HepG2 (cell line): ENCODE results near the gene ARMH2. TPM values are rescaled to one million over a fixed set of nuclear protein-coding genes. Genes with fewer than 3 reads are reported as not detected.

Source experiments
- ATF4 ChIP-seq, 2 experiments: fragments of 450-650 bp in 1 of 2; sonication (generic) in 1 of 2; formaldehyde crosslinking; IDR thresholded peaks; 2 replicates each; pipeline versions ENCODE4 v1.5.0 to v1.8.0; 2020 to 2022; ENCODE audit warnings: mild to moderate bottlenecking in 1 of 2, missing genetic modification reagents in 1 of 2
- CAMTA2 ChIP-seq: sonication (generic); formaldehyde crosslinking; IDR thresholded peaks from 2 replicates; pipeline ENCODE4 v1.4.0; 2020; ENCODE audit warnings: mild to moderate bottlenecking, missing genetic modification reagents, borderline replicate concordance
- CBX5 ChIP-seq: sonication (generic); formaldehyde crosslinking; IDR thresholded peaks from 2 replicates; pipeline ENCODE4 v1.4.0; 2020; ENCODE audit warnings: missing genetic modification reagents, borderline replicate concordance
- CREBL2 ChIP-seq: sonication (generic); formaldehyde crosslinking; IDR thresholded peaks from 2 replicates; pipeline ENCODE4 v1.8.1; 2023; ENCODE audit warnings: missing genetic modification reagents, mild to moderate bottlenecking, borderline replicate concordance
- EEA1 ChIP-seq: sonication (generic); formaldehyde crosslinking; IDR thresholded peaks from 2 replicates; pipeline ENCODE4 v1.5.1; 2020; ENCODE audit warnings: mild to moderate bottlenecking, missing genetic modification reagents, borderline replicate concordance
- HOXA7 ChIP-seq: sonication (generic); formaldehyde crosslinking; IDR thresholded peaks from 2 replicates; pipeline ENCODE4 v1.8.1; 2022; ENCODE audit warnings: mild to moderate bottlenecking, missing genetic modification reagents, moderate library complexity
- SRF ChIP-seq: IDR thresholded peaks from 2 replicates; pipeline ENCODE4 v1.6.1; 2011; ENCODE audit warnings: mild to moderate bottlenecking, low read depth, low read length, moderate library complexity
- SYNCRIP ChIP-seq: fragments of 200-400 bp; formaldehyde crosslinking; IDR thresholded peaks from 2 replicates; pipeline ENCODE4 v1.6.1; 2018; ENCODE audit warnings: mild to moderate bottlenecking, low read depth, low read length; ENCODE audit not compliant: insufficient read depth
- ZNF180 ChIP-seq: sonication (generic); formaldehyde crosslinking; IDR thresholded peaks from 2 replicates; pipeline ENCODE4 v1.4.0; 2020; ENCODE audit warnings: low read depth, missing genetic modification reagents, borderline replicate concordance
- ZNF274 ChIP-seq: sonication (generic); formaldehyde crosslinking; IDR thresholded peaks from 2 replicates; pipeline ENCODE4 v1.5.1; 2020; ENCODE audit warnings: mild to moderate bottlenecking, missing genetic modification reagents
- ZNF3 ChIP-seq: IDR thresholded peaks from 2 replicates; pipeline ENCODE4 v1.7.0; 2017; ENCODE audit warnings: inconsistent platforms
- ZNF446 ChIP-seq: sonication (generic); formaldehyde crosslinking; IDR thresholded peaks from 2 replicates; pipeline ENCODE4 v1.5.0; 2020; ENCODE audit warnings: mild to moderate bottlenecking, missing genetic modification reagents
- ZNF468 ChIP-seq: sonication (generic); formaldehyde crosslinking; IDR thresholded peaks from 2 replicates; pipeline ENCODE4 v1.8.0; 2022; ENCODE audit warnings: mild to moderate bottlenecking, moderate library complexity, missing genetic modification reagents
- ZNF788 ChIP-seq: sonication (generic); formaldehyde crosslinking; IDR thresholded peaks from 2 replicates; pipeline ENCODE4 v1.5.0; 2020; ENCODE audit warnings: mild to moderate bottlenecking, missing genetic modification reagents, borderline replicate concordance
- polyA plus RNA-seq, 8 experiments: library from polyadenylated mRNA; depleted of rRNA in 3 of 8; stranded (reverse) in 7 of 8; unstranded in 1 of 8; fragments of >200 nt; fragmentation: Illumina TruSeq in 4 of 8; extraction: Trizol in 4 of 8; gene quantifications; 2 replicates each; pipeline versions ENCODE4 v1.2.1 to v1.2.3, GENCODE V29; 2011 to 2016; ENCODE audit warnings: low read depth in 4 of 8, missing spikeins in 1 of 8, mixed read lengths in 1 of 8; ENCODE audit not compliant: insufficient read depth in 1 of 8
- total RNA-seq, 5 experiments: library from RNA; depleted of rRNA; stranded (reverse); fragments of >200 nt; fragmentation: Illumina TruSeq; extraction: Trizol; gene quantifications; 2 replicates each; pipeline ENCODE4 v1.2.3, GENCODE V29; 2016; ENCODE audit warnings: low read depth in 1 of 5
- TF ChIP-seq, protein P1 (sequence below): sonication (generic); formaldehyde crosslinking; IDR thresholded peaks from 2 replicates; pipeline ENCODE4 v1.5.1; 2020; ENCODE audit warnings: missing genetic modification reagents, mild to moderate bottlenecking, borderline replicate concordance
- TF ChIP-seq, protein P2 (sequence below): sonication (generic); formaldehyde crosslinking; IDR thresholded peaks from 2 replicates; pipeline ENCODE4 v1.4.0; 2020; ENCODE audit warnings: missing genetic modification reagents

ARMH2 gene
- total and polyA plus RNA-seq, 2 of the 13 experiments (the other 11 are each of a cell fraction or from before 2014, with no cell fraction given): not detected

GRCh38 chr6:24809728-24810127 is 11.0 kb upstream of the ARMH2 start (continued):
- TF ChIP-seq ATF4 (CRISPR knock-in tag; IDR thresholded peaks at IDR 0.05) (peak in 1 of 2 experiments; percentile 49; a peak in 2 of 4 replicates), SYNCRIP (no peak), ZNF788 (CRISPR knock-in tag) (0 out of 2 replicates have a peak, but pooled peaks have one; percentile 53), CREBL2 (CRISPR knock-in tag) (no peak), ZNF446 (CRISPR knock-in tag) (no peak), ZNF180 (CRISPR knock-in tag) (no peak), HOXA7 (no peak), SRF (no peak), CBX5 (CRISPR knock-in tag) (peak; percentile 52; the same call in 1 of the 2 replicates), ZNF3 (CRISPR knock-in tag) (peak; percentile 81; the same call in 1 of the 2 replicates), CAMTA2 (CRISPR knock-in tag) (no peak), ZNF274 (CRISPR knock-in tag) (no peak), EEA1 (no peak), ZNF468 (CRISPR knock-in tag) (no peak)
- TF ChIP-seq, protein P1, sequence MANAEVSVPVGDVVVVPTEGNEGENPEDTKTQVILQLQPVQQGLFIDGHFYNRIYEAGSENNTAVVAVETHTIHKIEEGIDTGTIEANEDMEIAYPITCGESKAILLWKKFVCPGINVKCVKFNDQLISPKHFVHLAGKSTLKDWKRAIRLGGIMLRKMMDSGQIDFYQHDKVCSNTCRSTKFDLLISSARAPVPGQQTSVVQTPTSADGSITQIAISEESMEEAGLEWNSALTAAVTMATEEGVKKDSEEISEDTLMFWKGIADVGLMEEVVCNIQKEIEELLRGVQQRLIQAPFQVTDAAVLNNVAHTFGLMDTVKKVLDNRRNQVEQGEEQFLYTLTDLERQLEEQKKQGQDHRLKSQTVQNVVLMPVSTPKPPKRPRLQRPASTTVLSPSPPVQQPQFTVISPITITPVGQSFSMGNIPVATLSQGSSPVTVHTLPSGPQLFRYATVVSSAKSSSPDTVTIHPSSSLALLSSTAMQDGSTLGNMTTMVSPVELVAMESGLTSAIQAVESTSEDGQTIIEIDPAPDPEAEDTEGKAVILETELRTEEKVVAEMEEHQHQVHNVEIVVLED (CRISPR knock-in tag): no peak
- TF ChIP-seq, protein P2, sequence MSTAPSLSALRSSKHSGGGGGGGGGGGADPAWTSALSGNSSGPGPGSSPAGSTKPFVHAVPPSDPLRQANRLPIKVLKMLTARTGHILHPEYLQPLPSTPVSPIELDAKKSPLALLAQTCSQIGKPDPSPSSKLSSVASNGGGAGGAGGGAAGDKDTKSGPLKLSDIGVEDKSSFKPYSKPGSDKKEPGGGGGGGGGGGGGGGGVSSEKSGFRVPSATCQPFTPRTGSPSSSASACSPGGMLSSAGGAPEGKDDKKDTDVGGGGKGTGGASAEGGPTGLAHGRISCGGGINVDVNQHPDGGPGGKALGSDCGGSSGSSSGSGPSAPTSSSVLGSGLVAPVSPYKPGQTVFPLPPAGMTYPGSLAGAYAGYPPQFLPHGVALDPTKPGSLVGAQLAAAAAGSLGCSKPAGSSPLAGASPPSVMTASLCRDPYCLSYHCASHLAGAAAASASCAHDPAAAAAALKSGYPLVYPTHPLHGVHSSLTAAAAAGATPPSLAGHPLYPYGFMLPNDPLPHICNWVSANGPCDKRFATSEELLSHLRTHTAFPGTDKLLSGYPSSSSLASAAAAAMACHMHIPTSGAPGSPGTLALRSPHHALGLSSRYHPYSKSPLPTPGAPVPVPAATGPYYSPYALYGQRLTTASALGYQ (CRISPR knock-in tag): no peak
